8988T (cell line): ENCODE data around the gene ZNF367.
"Not testable (repeated sequence)": the region's sequence is repeated elsewhere in the genome, so short reads cannot be mapped to it uniquely, and the experiment has no call there.

Experiments used
- DNase-seq: peaks from one replicate; pipeline ENCODE4 v3.0.0; 2011

The ZNF367 gene

DNA sequence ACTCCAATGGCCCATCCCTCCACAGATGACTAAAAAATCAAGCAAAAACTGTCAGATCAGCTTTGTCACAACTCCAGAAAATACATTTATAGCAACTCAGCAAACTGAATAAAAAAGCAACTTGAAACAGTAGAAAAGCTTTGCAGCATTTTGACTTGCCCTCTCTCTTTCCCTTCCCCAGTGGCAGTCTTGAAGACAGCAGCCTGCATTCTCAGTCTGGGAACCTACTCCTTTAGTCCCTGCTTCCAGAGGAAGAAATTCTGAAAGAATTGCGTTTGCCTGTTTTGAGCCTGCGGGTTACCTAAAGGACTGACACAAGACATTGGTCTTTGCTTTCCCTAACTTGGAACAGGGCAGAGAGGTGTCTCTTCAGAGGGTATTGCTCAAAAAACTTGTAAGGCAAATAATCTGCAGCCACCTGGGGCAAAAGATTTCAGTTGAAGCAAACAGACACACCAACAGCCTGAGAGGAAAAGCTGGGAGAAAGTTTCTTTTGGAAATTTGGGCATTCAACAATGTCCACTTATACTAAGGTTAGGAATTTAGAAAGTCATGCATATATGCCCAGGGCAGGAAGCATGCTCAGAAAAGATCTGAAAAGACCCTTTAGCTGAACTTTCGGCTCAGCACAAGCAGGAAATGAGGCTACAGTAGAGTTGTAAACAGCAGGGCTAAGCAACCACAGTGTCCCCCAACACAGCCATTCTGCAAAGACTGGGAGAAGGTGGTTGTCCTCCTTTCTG lies 19.4 kb downstream of the ZNF367 start:
- DNase-seq = no peak

GRCh38 chr9:96395964-96396363 lies 22.2 kb downstream of the ZNF367 start:
- DNase-seq = no peak

DNA sequence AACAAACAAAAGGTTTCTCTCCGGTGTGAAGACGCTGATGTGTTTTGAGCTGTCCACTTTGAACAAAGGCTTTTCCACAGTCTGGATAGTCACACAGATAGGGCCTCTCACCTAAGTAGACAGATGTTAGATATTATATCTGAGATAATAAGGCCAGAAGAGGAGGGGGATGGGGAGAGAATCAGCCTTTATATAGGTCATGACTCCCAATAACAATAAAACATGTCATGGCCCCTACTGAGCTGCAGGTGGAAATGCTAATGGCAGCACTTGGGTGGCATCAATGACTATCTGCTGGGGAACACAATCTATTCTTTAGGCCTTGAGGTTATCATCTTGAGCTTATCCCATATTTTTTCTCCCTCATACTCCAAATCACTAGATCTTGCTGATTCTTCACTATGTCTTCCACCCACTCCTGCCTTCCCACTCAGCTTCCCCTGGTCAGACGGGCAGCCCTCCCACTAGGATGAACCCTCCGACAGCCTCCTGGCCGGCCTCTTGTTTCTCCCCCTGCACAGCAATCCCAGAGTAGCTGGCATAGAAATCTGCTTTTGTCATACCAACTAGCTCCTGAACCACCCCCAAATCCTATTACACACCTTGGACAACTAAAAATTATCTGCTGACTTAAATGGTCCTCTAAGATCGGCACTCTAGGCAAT lies 23.2 kb downstream of the ZNF367 start:
- DNase-seq = no peak

GRCh38 chr9:96392263-96392662 lies 25.9 kb downstream of the ZNF367 start:
- DNase-seq = no peak

- no peak for DNase-seq
Measured at GRCh38 chr9:96391021-96391765, 27.0 kb downstream of the ZNF367 start.

DNA sequence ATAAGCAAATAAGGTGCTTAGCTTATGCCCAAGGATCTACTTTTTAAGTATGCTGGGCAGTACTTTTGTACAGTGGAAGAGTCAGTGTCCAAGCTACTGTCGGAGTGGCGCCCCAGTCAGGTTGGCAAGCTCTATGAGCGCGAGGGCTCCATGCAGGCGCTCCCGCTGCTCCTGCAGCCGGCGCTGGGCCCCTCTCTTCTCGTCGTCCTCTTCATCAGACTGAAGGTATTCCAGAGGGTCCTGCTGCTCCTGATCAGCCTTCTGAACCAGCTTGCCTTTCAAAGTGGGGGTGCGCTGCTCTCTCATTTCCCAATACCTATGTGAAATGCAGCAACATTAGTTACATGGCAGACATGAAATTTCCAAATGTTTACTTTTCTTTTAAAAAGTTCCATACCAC lies 30.0 kb downstream of the ZNF367 start:
- no peak for DNase-seq

DNA sequence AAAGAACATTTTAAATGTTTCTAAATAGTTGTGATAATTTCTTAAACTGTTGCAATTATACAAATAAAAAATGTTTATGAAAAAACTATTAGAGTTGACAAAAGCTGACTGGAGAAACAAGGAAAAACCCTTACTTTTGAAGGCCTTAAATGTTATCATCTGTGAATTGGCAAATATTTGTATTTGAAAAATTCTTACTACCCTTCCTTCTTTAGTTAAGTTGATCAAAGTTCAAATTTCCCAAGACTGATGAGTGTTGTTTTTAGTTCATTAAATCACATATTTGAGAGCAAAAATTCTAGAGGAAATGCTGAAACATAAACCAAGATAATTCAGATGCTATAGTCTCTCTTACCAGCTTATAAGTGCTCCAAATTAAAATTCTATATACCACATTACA lies 32.0 kb downstream of the ZNF367 start:
- no peak for DNase-seq

DNA sequence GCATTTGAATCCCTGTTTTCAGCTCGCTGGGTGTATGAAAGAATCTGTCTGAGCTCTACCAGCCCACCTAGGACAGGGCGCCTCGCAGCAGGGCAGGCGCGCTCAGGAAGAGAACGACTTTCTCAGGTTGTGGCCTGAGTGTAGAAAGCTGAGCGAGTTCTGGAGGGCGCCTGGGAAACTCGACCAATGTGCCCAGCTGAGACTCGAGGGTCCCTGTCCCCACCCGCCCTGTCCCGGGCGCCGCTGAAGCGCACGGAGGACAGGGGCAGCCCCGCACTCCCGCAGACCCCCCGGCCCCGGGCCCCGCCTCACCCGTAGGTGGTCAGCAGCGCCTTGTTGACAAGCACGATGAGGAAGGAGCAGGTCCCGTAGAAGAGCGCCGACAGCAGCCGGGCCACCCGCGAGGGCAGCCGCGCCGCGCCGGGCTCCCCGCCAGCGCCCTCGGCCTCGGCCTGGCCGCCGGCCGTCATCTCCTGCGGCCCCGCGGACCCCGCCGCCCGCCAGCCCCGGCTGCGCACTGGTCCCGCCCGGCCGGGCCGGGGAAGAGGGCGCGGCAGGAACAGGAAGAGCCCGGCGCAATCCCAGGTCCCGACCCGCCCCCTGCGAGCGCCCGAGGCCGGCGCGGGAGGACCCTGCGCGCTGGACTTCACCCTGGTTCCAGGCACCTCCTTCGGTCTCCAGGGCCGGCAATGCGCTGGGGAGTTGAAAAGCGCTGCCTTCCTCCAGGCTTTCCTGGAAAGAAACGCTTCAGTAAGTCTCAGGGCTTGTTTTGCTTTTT lies 34.8 kb downstream of the ZNF367 start, which contains the start of gene SLC35D2:
Gene SLC35D2 (minus strand): TSS at position 547 of the 778 bp plus-strand sequence. CDS start 77 bp downstream, at position 470.
- DNase-seq = peak; percentile 60

DNA sequence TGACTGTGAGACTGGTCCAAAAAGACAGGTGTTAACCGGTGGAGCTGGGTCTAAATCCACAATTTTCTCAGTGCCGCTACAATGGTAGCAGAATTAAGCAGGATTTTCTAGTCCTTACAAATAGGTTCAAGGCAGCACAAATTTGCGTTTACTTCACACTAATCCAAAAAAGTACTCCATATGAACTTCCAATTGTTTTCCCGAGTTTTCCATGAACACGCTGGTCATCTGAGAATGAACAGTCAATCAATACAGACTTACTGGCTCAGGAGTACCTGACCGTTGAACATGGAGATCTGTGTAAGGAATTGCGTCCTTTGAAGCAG lies 35.4 kb downstream of the ZNF367 start:
- no peak for DNase-seq

GRCh38 chr9:96382175-96382574 lies 36.0 kb downstream of the ZNF367 start:
- DNase-seq = no peak

DNA sequence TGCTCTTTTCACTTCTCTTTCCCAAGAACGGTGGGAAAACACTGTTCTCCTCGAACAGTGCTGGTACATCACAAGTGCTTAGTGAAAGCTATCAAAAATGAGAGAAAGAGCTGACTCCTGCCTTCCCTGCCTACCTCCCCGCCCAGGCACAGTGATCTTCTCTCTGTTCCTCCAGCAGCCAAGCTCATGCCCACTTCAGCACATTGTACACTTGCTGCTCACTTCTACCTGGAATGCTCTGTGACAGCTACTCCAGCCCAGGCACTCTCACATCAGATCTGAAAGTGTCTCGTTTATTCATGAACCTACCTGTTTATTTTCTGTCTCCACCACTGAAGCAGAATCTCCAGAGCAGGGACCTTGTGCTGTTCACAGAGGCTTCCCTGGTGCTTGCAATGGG lies 36.5 kb downstream of the ZNF367 start:
- DNase-seq = no peak

DNA sequence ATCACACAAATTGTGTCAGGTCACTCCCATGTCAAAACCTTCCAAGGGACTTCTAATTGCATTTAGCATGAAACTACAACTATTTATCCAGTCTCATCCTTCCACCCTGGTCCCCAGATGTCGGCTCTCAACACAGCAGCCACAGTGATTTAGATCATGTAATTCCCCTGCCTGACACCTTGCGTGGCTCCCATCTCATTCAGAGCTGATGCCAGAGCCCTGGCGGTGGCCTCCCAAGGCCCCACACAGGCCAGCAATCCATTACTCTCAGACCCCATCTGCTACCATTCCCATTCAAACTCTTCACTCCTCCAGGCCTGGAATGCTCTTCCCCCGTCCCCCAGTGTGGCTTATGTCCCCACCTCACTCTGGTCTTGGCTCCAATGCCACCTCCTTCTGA lies 37.0 kb downstream of the ZNF367 start:
- DNase-seq = no peak

DNA sequence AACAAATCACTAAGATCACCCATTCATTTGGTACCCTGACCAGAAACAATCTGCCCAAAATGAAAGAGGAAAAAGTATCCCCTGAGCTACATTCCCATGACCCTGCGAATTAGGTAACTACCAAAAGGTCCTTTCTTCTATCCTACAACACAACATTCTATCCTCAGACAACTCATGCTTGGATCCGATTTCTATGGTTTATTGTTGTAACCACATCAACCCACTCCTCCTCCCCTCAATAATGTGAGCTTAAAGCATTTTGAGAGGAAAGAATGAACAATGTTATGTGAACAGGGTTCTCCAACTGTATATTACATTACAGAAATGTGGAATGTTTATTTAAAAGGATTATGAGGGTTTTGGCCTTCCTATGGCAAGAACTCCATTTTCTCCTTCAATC lies 38.7 kb downstream of the ZNF367 start:
- DNase-seq = no peak

DNA sequence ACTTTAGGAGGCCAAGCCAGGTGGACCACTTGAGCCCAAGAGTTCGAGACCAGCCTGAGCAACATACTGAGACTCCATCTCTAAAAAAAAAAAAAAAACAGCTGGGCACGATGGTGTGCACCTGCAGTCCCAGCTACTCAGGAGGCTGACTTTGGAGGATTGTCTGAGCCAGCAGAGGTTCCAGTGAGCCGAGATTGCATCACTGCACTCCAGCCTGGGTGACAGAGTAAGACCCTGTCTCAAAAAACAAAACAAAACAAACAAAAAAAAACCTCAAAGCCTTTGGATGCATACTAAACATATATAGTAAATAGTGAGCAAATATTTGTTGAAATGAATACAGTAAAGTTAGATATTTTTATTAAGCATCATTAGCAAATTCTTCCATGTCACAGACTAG lies 40.0 kb downstream of the ZNF367 start:
- DNase-seq = no peak

- no peak for DNase-seq
Measured at GRCh38 chr9:96376891-96377874, 41.0 kb downstream of the ZNF367 start.

GRCh38 chr9:96375507-96375906 lies 42.7 kb downstream of the ZNF367 start:
- not testable (repeated sequence) for DNase-seq

- no peak for DNase-seq
Measured at GRCh38 chr9:96367943-96368342, 50.2 kb downstream of the ZNF367 start.

DNA sequence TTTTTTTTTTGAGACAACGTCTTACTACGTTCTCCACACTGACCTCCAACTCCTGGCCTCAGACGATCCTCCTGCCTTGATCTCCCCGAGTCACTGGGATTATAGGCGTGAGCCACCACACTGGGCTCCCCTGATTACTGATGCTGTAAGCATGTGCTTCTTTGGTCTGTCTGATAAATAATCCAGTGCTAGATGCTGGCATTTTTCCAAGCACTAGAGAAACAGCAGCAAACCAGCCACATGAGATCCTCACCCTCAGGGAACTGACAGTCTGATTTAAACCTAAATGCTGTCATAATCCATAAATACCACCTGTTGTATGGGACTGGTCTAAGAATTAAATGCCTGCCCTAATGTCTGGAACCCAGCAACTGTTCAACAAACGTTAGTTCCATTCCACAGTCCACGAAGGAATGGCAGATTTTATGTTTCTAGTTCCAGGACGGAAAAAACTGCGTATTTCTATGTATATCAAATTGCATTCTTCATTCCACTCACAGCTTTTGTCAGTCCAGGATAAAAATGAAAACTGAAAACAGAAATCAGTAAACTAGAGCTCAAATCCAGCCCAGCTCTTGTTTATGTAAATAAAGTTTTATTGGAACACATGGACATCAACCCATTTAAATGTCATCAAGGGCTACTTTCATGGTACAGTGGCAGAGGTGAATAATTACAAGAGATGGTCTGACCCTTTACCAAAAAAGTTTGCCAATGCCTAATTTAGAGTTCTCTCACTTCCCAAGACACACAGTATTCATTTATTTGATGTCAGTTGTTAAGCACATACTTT lies 54.8 kb downstream of the ZNF367 start:
- no peak for DNase-seq

GRCh38 chr9:96362119-96362518 lies 56.1 kb downstream of the ZNF367 start:
- not testable (repeated sequence) for DNase-seq

GRCh38 chr9:96361668-96362067 lies 56.5 kb downstream of the ZNF367 start:
- DNase-seq = no peak

GRCh38 chr9:96360976-96361375 lies 57.2 kb downstream of the ZNF367 start:
- no peak for DNase-seq
